H1 (cell line): ENCODE results near the gene VWA2. TPM values are rescaled to one million over a fixed set of nuclear protein-coding genes. Genes with fewer than 3 reads are reported as not detected.

Source experiments
- CTCF ChIA-PET: fragments of 300-600 bp; sonication (Branson Sonifier 250); formaldehyde crosslinking; loops from one replicate; lab custom pipeline; 2021; ENCODE audit not compliant: partially characterized antibody; lab: Charles Lee
- POLR2A ChIA-PET: fragments of 300-600 bp; sonication (Branson Sonifier 250); formaldehyde crosslinking; loops from one replicate; lab custom pipeline; 2021; ENCODE audit warnings: inconsistent platforms; ENCODE audit not compliant: partially characterized antibody; lab: Charles Lee
- DNase-seq, 2 experiments: peaks; one replicate each; pipeline versions ENCODE4 v3.0.0 to v3.0.0-alpha.2; 2010 to 2022; ENCODE audit warnings: low spot score in 2 of 2, low read depth in 1 of 2, mixed read lengths in 1 of 2
- FAIRE-seq: peaks from 2 replicates; lab custom pipeline; 2011; peaks lifted over from hg19 to GRCh38; lab: Jason Lieb, UNC
- H2AFZ ChIP-seq: 2 replicates; pipeline ENCODE4 v1.8.1; 2012; ENCODE audit warnings: low read length, inconsistent platforms
- H2AK5ac ChIP-seq: 2 replicates; pipeline ENCODE4 v1.6.1; 2013; ENCODE audit warnings: low read depth, low read length
- H2BK120ac ChIP-seq: replicated peaks from 2 replicates; pipeline ENCODE3; 2013; ENCODE audit warnings: low read depth, low read length, inconsistent platforms
- H2BK12ac ChIP-seq: 2 replicates; pipeline ENCODE4 v1.6.1; 2013; ENCODE audit warnings: low read depth, low read length
- H2BK15ac ChIP-seq: 2 replicates; pipeline ENCODE4 v1.6.1; 2013; ENCODE audit warnings: low read length
- H2BK20ac ChIP-seq: 2 replicates; pipeline ENCODE4 v1.6.1; 2013; ENCODE audit warnings: low read length
- H2BK5ac ChIP-seq: 2 replicates; pipeline ENCODE4 v1.6.1; 2013; ENCODE audit warnings: low read depth, low read length
- H3K14ac ChIP-seq: 2 replicates; pipeline ENCODE4 v1.6.1; 2013; ENCODE audit warnings: inconsistent platforms; ENCODE audit not compliant: insufficient read length
- H3K18ac ChIP-seq: 2 replicates; pipeline ENCODE4 v1.6.1; 2013; ENCODE audit warnings: low read length; ENCODE audit errors: extremely low read depth
- H3K23ac ChIP-seq: 2 replicates; pipeline ENCODE4 v1.6.1; 2013; ENCODE audit warnings: inconsistent platforms; ENCODE audit not compliant: insufficient read length
- H3K23me2 ChIP-seq: 2 replicates; pipeline ENCODE4 v1.6.1; 2013; ENCODE audit warnings: low read depth, low read length
- H3K27ac ChIP-seq: 2 replicates; pipeline ENCODE4 v1.6.1; 2011; ENCODE audit warnings: low read depth, low read length, inconsistent platforms
- H3K27me3 ChIP-seq, 4 experiments: replicated peaks in 1 of 4; 1 replicate in 1 of 4; 2 replicates in 3 of 4; pipeline versions ENCODE4 v1.6.1 to v1.8.1; 2011 to 2013; ENCODE audit warnings: low read length in 3 of 4, mild to moderate bottlenecking in 3 of 4, inconsistent platforms in 2 of 4, mixed read lengths in 2 of 4, moderate library complexity in 1 of 4; ENCODE audit not compliant: control insufficient read depth in 3 of 4, insufficient read depth in 3 of 4; ENCODE audit errors: extremely low read depth in 1 of 4
- H3K36me3 ChIP-seq, 4 experiments: 2 replicates each; pipeline versions ENCODE4 v1.6.1 to v1.8.1; 2011 to 2013; ENCODE audit warnings: mild to moderate bottlenecking in 4 of 4, low read length in 3 of 4, moderate library complexity in 2 of 4, control low read depth in 1 of 4, inconsistent platforms in 1 of 4; ENCODE audit not compliant: insufficient read depth in 4 of 4, control insufficient read depth in 2 of 4
- H3K4ac ChIP-seq: replicated peaks from 2 replicates; pipeline ENCODE3; 2013; ENCODE audit warnings: low read length, low read depth, mixed read lengths, inconsistent platforms; ENCODE audit not compliant: insufficient read length
- H3K4me1 ChIP-seq, 4 experiments: replicated peaks in 1 of 4; 1 replicate in 1 of 4; 2 replicates in 3 of 4; pipeline versions ENCODE4 v1.6.1 to v1.8.1; 2011 to 2013; ENCODE audit warnings: low read length in 3 of 4, inconsistent platforms in 2 of 4, mixed read lengths in 1 of 4; ENCODE audit not compliant: insufficient read depth in 4 of 4, control insufficient read depth in 3 of 4
- H3K4me2 ChIP-seq, 2 experiments: 2 replicates each; pipeline versions ENCODE4 v1.6.1 to v1.8.1; 2011 to 2013; ENCODE audit warnings: low read depth in 2 of 2, low read length in 2 of 2, control low read depth in 1 of 2, inconsistent platforms in 1 of 2, mild to moderate bottlenecking in 1 of 2; ENCODE audit not compliant: insufficient read depth in 1 of 2
- H3K4me3 ChIP-seq, 4 experiments: fragments of 200-600, 300-600 bp in 1 of 4; sonication (generic), shearing (Covaris generic), sonication (Bioruptor Twin) in 1 of 4; 2 replicates each; pipeline versions ENCODE4 v1.5.1 to v1.8.1; 2011 to 2016; ENCODE audit warnings: low read length in 4 of 4, low read depth in 3 of 4, control low read depth in 2 of 4, inconsistent platforms in 2 of 4, mild to moderate bottlenecking in 2 of 4, mixed read lengths in 1 of 4, moderate library complexity in 1 of 4; ENCODE audit not compliant: insufficient read depth in 2 of 4; ENCODE audit errors: extremely low read depth in 1 of 4
- H3K56ac ChIP-seq: replicated peaks from 2 replicates; pipeline ENCODE3; 2013; ENCODE audit warnings: low read depth, mild to moderate bottlenecking, mixed read lengths, low read length, inconsistent platforms; ENCODE audit not compliant: insufficient read length
- H3K79me1 ChIP-seq: 2 replicates; pipeline ENCODE4 v1.6.1; 2013; ENCODE audit warnings: low read depth, low read length, control low read depth
- H3K79me2 ChIP-seq, 2 experiments: 2 replicates each; pipeline versions ENCODE4 v1.6.1 to v1.8.1; 2012 to 2013; ENCODE audit warnings: low read length in 2 of 2, mild to moderate bottlenecking in 2 of 2, inconsistent platforms in 1 of 2; ENCODE audit not compliant: insufficient read depth in 2 of 2, control insufficient read depth in 1 of 2
- H3K9ac ChIP-seq, 4 experiments: replicated peaks in 1 of 4; 1 replicate in 1 of 4; 2 replicates in 3 of 4; pipeline versions ENCODE4 v1.6.1 to v1.8.1; 2011 to 2013; ENCODE audit warnings: low read depth in 3 of 4, low read length in 3 of 4, control low read depth in 2 of 4, mild to moderate bottlenecking in 2 of 4, moderate library complexity in 2 of 4, inconsistent platforms in 1 of 4; ENCODE audit errors: extremely low read depth in 1 of 4
- H3K9me3 ChIP-seq, 2 experiments: 2 replicates each; pipeline versions ENCODE4 v1.6.1 to v1.8.1; 2012 to 2013; ENCODE audit warnings: mild to moderate bottlenecking in 2 of 2, moderate library complexity in 2 of 2, control low read depth in 1 of 2, inconsistent platforms in 1 of 2, low read depth in 1 of 2, low read length in 1 of 2, mixed read lengths in 1 of 2; ENCODE audit not compliant: insufficient read depth in 2 of 2
- H4K20me1 ChIP-seq, 2 experiments: replicated peaks in 1 of 2; 2 replicates each; pipeline versions ENCODE3 to v1.8.1; 2011 to 2013; ENCODE audit warnings: inconsistent platforms in 2 of 2, low read length in 2 of 2, mild to moderate bottlenecking in 1 of 2; ENCODE audit not compliant: insufficient read depth in 2 of 2, control insufficient read depth in 1 of 2
- H4K5ac ChIP-seq: 2 replicates; pipeline ENCODE4 v1.6.1; 2013; ENCODE audit warnings: low read length, low read depth, mixed read lengths, inconsistent platforms; ENCODE audit not compliant: insufficient read length
- H4K8ac ChIP-seq: 2 replicates; pipeline ENCODE4 v1.8.0; 2013; ENCODE audit warnings: mild to moderate bottlenecking, moderate library complexity, low read length, inconsistent platforms; ENCODE audit not compliant: insufficient read depth; ENCODE audit errors: extremely low read depth
- H4K91ac ChIP-seq: replicated peaks from 2 replicates; pipeline ENCODE3; 2013; ENCODE audit warnings: low read length, mixed read lengths, inconsistent platforms; ENCODE audit not compliant: insufficient read length
- BACH1 ChIP-seq: IDR thresholded peaks from 2 replicates; pipeline ENCODE4 v1.6.1; 2012; ENCODE audit warnings: low read length, improper control_type of control experiment
- CBX5 ChIP-seq: fragments of 300-800, 300-1000 bp; sonication (generic); IDR thresholded peaks from 2 replicates; pipeline ENCODE4 v1.7.1; 2016; ENCODE audit warnings: antibody characterized with exemption, low read length, low read depth
- TBP ChIP-seq: IDR thresholded peaks from 2 replicates; pipeline ENCODE4 v1.6.1; 2011; ENCODE audit warnings: low read depth, low read length, improper control_type of control experiment
- WGBS, 2 experiments: shearing (Covaris generic) in 1 of 2; methylation state at CpG; one replicate each; pipeline versions ENCODE4 v1.1.6 to v1.1.7; 2013 to 2015; ENCODE audit warnings: low lambda C conversion rate in 2 of 2, mixed read lengths in 2 of 2, inconsistent platforms in 1 of 2, low coverage in 1 of 2, missing lambda C conversion rate in 1 of 2; ENCODE audit not compliant: insufficient replicate concordance in 2 of 2, insufficient coverage in 1 of 2, insufficient read length in 1 of 2; ENCODE audit errors: extremely low coverage in 1 of 2, missing lambda C conversion rate in 1 of 2; 5-methylcytosine and 5-hydroxymethylcytosine counted together
- polyA plus RNA-seq, 7 experiments: library from polyadenylated mRNA; depleted of rRNA in 3 of 7; stranded (reverse) in 5 of 7; unstranded in 2 of 7; fragments of >200 nt in 5 of 7; fragments of 200-250 nt in 2 of 7; gene quantifications; 1 replicate in 5 of 7; 2 replicates in 1 of 7; 4 replicates in 1 of 7; pipeline versions ENCODE4 v1.2.1 to v1.2.3, GENCODE V29; 2011 to 2013; ENCODE audit warnings: missing spikeins in 2 of 7, mixed read lengths in 2 of 7
- total RNA-seq: library from RNA; stranded (reverse); fragmentation: NEBNext Ultra II Directional; extraction: Animal tissue kit (Norgen Biotek cat#: 25700); gene quantifications from 2 replicates; pipeline ENCODE4 v1.2.1, GENCODE V29; 2021
- TF ChIP-seq, protein P1 (sequence below): IDR thresholded peaks from 2 replicates; pipeline ENCODE4 v1.6.1; 2011; ENCODE audit warnings: low read length, improper control_type of control experiment

Gene VWA2
- total and polyA plus RNA-seq, 2 of the 8 experiments (the other 6 are each of a cell fraction or from before 2014, with no cell fraction given): 2.8 to 2.9 TPM

DNA sequence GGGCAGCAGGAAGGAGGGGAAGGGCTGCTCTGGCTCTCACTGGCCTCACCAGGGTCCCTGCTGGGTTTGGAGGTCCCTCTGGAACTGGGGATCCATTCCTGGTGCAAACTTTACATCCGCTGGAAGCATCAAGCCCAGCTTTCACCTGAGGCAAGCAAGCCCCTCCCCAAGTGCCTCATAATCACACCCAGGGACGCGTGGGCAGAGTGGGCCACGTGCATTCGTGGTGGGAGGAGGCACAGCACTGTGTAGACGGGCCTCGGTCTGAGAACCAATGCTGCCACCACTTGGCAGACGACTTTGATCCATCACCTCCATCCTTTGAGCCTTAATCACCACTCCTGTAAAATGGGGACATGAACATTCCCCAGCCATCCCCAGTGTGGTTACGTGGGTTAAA is 74.1 kb downstream of the VWA2 start:
- no peaks in the 10 kb centered on the region for H4K20me1 ChIP-seq
- TF ChIP-seq CBX5 (no peak), BACH1 (no peak), TBP (no peak)
- TF ChIP-seq, protein P1, sequence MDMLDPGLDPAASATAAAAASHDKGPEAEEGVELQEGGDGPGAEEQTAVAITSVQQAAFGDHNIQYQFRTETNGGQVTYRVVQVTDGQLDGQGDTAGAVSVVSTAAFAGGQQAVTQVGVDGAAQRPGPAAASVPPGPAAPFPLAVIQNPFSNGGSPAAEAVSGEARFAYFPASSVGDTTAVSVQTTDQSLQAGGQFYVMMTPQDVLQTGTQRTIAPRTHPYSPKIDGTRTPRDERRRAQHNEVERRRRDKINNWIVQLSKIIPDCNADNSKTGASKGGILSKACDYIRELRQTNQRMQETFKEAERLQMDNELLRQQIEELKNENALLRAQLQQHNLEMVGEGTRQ: no peak
- TF ChIP-seq, all 59 proteins: peak for 0
- H2BK15ac ChIP-seq: no peak overlapping the region
- H3K4ac ChIP-seq: no peak overlapping the region
- H3K14ac ChIP-seq: no peak overlapping the region
- H3K9me3 ChIP-seq: no peaks in the 10 kb centered on the region
- no peak overlapping the region for H4K91ac ChIP-seq
- H3K18ac ChIP-seq: no peak overlapping the region
- H3K27me3 ChIP-seq: no peaks in the 10 kb centered on the region
- H3K36me3 ChIP-seq: no peaks in the 10 kb centered on the region
- no peak overlapping the region for H2AK5ac ChIP-seq
- FAIRE-seq (no peak), DNase-seq (no peak)
- H3K56ac ChIP-seq: no peak overlapping the region
- H3K4me2 ChIP-seq: no peak overlapping the region
- H3K23me2 ChIP-seq: no peaks in the 10 kb centered on the region; the same call in 1 of the 2 replicates
- H3K4me1 ChIP-seq: no peaks in the 10 kb centered on the region; a peak in 2 of 7 replicates
- H2BK5ac ChIP-seq: no peak overlapping the region
- no peak overlapping the region for H2AFZ ChIP-seq
- H3K9ac ChIP-seq: no peak overlapping the region
- POLR2A ChIA-PET: no interaction called here
- H3K23ac ChIP-seq: no peak overlapping the region
- no peak overlapping the region for H4K8ac ChIP-seq
- WGBS, 2 experiments: 85% methylated on average over 9 of the region's 9 CpGs; no CpG with 5 or more reads in 1 of the 2 experiments
- CTCF ChIA-PET: interaction anchor here (0.9 to 2.5 kb wide), 3 partner anchors 9 to 84 kb away, joined by 3 to 14 read pairs (median 4); no protein-coding TSS in a partner anchor
- H3K4me3 ChIP-seq: no peak overlapping the region
- H2BK20ac ChIP-seq: no peak overlapping the region
- no peak overlapping the region for H3K27ac ChIP-seq
- H2BK12ac ChIP-seq: no peak overlapping the region
- H3K79me2 ChIP-seq: no peaks in the 10 kb centered on the region
- H2BK120ac ChIP-seq: no peak overlapping the region
- no peak overlapping the region for H4K5ac ChIP-seq
- H3K79me1 ChIP-seq: no peaks in the 10 kb centered on the region
